Sigmoid colon (tissue), 3 donors: ENCODE data around the gene MCAT.

Source experiments
- POLR2A ChIP-seq, 2 donors: fragments of 450-650 bp; IDR thresholded peaks; one replicate each; pipeline ENCODE4 v1.6.1; 2016; ENCODE audit warnings: antibody characterized with exemption in 2 of 2, mild to moderate bottlenecking in 2 of 2, moderate library complexity in 2 of 2
- TF ChIP-seq, protein P1 (sequence below), 4 experiments: fragments of 450-650 bp in 3 of 4; fragments of 200-600 bp in 1 of 4; IDR thresholded peaks; one replicate each; pipeline ENCODE4 v1.5.1; 2016 to 2019; ENCODE audit warnings: antibody characterized with exemption in 4 of 4, mild to moderate bottlenecking in 3 of 4, moderate library complexity in 2 of 4

DNA sequence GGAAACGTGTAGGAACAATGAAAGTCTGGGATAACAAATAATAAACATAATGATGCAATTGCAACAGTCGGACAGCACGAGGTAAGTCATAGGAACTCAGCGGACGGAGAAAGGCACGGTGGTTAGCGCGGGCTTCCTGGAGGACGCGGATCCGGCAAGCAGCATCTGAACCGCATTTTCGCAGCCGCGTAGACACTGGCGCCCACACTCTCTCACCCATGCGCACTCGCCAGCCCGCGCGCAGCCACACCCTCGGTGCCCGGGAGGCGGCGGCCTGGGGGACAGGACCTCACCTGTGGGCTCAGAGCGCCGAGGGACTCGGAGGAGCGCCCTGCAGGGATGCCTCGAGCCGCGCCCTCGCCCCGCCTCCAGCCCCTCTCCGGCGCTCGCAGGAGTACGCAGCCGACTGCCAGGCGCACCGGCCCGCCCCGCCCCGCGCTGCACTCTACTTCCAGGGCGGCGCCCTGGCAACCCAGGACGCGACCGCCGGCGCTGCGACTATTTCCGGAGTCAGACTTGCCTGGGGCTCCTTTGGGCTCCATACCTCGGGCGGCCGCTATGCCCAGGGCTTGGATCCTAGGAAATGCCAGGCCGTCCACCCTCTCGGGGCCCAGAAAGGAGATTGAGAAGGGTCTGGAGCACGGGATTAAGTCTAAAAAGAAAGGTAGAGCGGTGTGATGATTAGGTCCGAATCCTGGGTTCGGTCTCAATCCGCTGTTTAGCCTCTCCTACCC, 54.0 kb downstream of the MCAT start, which contains the start of gene TTLL1:
- TF ChIP-seq, protein P1, sequence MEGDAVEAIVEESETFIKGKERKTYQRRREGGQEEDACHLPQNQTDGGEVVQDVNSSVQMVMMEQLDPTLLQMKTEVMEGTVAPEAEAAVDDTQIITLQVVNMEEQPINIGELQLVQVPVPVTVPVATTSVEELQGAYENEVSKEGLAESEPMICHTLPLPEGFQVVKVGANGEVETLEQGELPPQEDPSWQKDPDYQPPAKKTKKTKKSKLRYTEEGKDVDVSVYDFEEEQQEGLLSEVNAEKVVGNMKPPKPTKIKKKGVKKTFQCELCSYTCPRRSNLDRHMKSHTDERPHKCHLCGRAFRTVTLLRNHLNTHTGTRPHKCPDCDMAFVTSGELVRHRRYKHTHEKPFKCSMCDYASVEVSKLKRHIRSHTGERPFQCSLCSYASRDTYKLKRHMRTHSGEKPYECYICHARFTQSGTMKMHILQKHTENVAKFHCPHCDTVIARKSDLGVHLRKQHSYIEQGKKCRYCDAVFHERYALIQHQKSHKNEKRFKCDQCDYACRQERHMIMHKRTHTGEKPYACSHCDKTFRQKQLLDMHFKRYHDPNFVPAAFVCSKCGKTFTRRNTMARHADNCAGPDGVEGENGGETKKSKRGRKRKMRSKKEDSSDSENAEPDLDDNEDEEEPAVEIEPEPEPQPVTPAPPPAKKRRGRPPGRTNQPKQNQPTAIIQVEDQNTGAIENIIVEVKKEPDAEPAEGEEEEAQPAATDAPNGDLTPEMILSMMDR (IDR thresholded peaks at IDR 0.05): no peak
- no peak for TF ChIP-seq POLR2A (IDR thresholded peaks at IDR 0.05)
